ENCODE measurements around the gene XIST.
"Not testable (repeated sequence)": the region's sequence is repeated elsewhere in the genome, so short reads cannot be mapped to it uniquely, and the experiment has no call there.

XIST gene

DNA sequence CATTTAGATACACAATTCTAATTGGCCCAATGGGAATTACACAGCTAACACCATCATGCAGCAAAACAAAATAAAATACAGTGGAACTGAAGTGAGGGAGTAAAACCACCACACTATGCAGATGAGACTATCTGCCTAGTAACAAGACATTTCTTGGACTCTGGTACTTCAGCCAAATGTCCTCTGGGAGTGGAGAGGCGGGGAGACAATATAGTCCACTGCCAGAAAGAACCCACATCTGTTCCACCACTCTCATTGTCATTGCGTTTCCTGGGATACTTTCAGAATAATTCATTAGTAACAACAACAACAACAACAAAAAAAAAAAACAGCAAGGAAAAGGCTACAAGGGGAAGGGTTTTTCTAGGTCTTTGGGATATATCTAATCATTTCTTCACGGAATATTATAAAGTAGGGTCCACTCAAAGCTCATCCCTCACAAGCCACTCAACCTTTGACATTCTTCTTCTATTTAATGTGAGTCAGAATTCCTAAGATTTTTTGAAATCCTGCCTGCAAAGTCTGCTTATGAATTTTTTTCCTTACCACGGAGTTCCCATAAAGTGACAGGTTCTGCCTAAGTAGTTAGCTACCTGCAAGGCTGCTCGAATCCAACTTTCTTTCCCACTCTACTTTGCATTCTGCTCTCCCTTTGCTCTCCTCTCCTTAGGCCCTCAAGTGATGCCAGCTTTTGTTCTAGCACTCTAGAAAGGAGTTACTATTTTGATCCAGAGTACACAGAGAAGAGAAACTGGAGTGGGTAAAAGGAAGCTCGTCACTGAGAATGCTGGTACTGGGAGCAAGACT is 34.9 kb downstream of the XIST start (continued):
- TF ChIP-seq, protein P1, sequence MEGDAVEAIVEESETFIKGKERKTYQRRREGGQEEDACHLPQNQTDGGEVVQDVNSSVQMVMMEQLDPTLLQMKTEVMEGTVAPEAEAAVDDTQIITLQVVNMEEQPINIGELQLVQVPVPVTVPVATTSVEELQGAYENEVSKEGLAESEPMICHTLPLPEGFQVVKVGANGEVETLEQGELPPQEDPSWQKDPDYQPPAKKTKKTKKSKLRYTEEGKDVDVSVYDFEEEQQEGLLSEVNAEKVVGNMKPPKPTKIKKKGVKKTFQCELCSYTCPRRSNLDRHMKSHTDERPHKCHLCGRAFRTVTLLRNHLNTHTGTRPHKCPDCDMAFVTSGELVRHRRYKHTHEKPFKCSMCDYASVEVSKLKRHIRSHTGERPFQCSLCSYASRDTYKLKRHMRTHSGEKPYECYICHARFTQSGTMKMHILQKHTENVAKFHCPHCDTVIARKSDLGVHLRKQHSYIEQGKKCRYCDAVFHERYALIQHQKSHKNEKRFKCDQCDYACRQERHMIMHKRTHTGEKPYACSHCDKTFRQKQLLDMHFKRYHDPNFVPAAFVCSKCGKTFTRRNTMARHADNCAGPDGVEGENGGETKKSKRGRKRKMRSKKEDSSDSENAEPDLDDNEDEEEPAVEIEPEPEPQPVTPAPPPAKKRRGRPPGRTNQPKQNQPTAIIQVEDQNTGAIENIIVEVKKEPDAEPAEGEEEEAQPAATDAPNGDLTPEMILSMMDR (tag by site-specific recombination; IDR thresholded peaks at IDR 0.05) = no peak
- TF ChIP-seq ZEB2 (tag by site-specific recombination; IDR thresholded peaks at IDR 0.05) (no peak), ZNF776 (tag by site-specific recombination; IDR thresholded peaks at IDR 0.05; ENCODE audit: borderline replicate concordance) (no peak), ZSCAN30 (tag by site-specific recombination; IDR thresholded peaks at IDR 0.05) (peak; percentile 58; the same call in 1 of the 2 replicates), ZNF843 (tag by site-specific recombination; IDR thresholded peaks at IDR 0.05) (no peak), ZNF639 (tag by site-specific recombination; IDR thresholded peaks at IDR 0.05) (no peak), BCL11B (tag by site-specific recombination; IDR thresholded peaks at IDR 0.05; ENCODE audit: low read depth) (peak; percentile 19; the same call in 1 of the 2 replicates), ZNF140 (tag by site-specific recombination; IDR thresholded peaks at IDR 0.05) (no peak), ZNF544 (tag by site-specific recombination; IDR thresholded peaks at IDR 0.05) (no peak), ZXDB (tag by site-specific recombination; IDR thresholded peaks at IDR 0.05) (0 out of 2 replicates have a peak, but pooled peaks have one; percentile 13), ZNF311 (tag by site-specific recombination; IDR thresholded peaks at IDR 0.05; ENCODE audit: borderline replicate concordance) (no peak), ZNF660 (tag by site-specific recombination; IDR thresholded peaks at IDR 0.05) (no peak)
- TF ChIP-seq, protein P2, sequence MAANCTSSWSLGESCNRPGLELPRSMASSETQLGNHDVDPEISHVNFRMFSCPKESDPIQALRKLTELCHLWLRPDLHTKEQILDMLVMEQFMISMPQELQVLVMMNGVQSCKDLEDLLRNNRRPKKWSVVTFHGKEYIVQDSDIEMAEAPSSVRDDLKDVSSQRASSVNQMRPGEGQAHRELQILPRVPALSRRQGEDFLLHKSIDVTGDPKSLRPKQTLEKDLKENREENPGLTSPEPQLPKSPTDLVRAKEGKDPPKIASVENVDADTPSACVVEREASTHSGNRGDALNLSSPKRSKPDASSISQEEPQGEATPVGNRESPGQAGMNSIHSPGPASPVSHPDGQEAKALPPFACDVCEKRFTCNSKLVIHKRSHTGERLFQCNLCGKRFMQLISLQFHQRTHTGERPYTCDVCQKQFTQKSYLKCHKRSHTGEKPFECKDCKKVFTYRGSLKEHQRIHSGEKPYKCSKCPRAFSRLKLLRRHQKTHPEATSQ (tag by site-specific recombination; IDR thresholded peaks at IDR 0.05) = no peak

GRCh38 chrX:73812256-73812655 is 40.3 kb downstream of the XIST start:
- H3K4me3 ChIP-seq (ENCODE audit: low read depth, low read length) = no peak overlapping the region
- H3K36me3 ChIP-seq (ENCODE audit: control insufficient read depth in 2 of 2, insufficient read depth in 1 of 2, low read length in 2 of 2) = peaks cover 0 to 27% of the 10 kb centered on the region in 2 experiments; a peak in 2 of 3 replicates
- ChIA-PET CTCF (interaction anchor here (0.6 to 0.7 kb wide), 2 partner anchors 61 to 1779 kb away, joined by 3 to 6 read pairs; no protein-coding TSS in a partner anchor), POLR2A (no interaction called here)
- TF ChIP-seq PRDM1 (tag by site-specific recombination; IDR thresholded peaks at IDR 0.05) (peak; percentile 72), FEZF1 (tag by site-specific recombination; IDR thresholded peaks at IDR 0.05) (0 out of 2 replicates have a peak, but pooled peaks have one; percentile 10), SCRT2 (tag by site-specific recombination; IDR thresholded peaks at IDR 0.05) (no peak)
- H3K27ac ChIP-seq (ENCODE audit: extremely low read depth, low read depth, low read length) = no peak overlapping the region
- no peaks in the 10 kb centered on the region; the same call in 1 of the 2 replicates for H3K9me3 ChIP-seq (ENCODE audit: control insufficient read depth, insufficient read depth, low read depth, low read length)
- peaks cover 5% of the 10 kb centered on the region for H3K4me1 ChIP-seq (ENCODE audit: control insufficient read depth, insufficient read depth, low read length)

DNA sequence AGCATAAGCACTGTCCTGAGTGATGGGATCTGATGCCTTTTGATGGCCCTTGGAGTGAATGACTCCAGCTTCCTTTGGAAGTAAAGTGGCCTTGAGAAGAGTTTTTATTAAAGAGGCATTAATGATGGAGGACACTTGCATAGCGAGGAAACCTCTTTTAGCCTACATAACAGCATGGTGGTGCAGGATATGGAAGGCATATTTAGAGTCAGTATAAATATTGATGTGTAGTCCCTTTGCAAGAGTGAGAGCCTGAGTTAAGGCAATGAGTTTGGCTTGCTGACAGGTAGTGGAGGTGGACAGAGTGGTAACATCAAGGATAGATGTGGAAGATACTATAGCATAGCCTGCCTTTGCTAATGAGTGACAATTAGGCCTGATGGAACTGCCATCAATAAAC is 48.4 kb downstream of the XIST start:
- H3K27ac ChIP-seq (ENCODE audit: extremely low read depth, low read depth, low read length); H3K36me3 ChIP-seq (ENCODE audit: control insufficient read depth in 2 of 2, insufficient read depth in 1 of 2, low read length in 2 of 2); H3K9me3 ChIP-seq (ENCODE audit: control insufficient read depth, insufficient read depth, low read depth, low read length); POLR2A ChIA-PET; H3K4me1 ChIP-seq (ENCODE audit: control insufficient read depth, insufficient read depth, low read length); CTCF ChIA-PET; H3K4me3 ChIP-seq (ENCODE audit: low read depth, low read length): not testable (repeated sequence)
- peak; percentile 97 for TF ChIP-seq ZNF600 (tag by site-specific recombination; IDR thresholded peaks at IDR 0.05)
